NCI-H2107 treated with DMSO at 0.1 percent for 48 hours (cell line): Measurements from ENCODE around the gene CPO.

Source experiments
- DNase-seq: peaks from one replicate; lab custom pipeline; 2025; ENCODE audit not compliant: unreplicated experiment; lab: John Stamatoyannopoulos, UW

CPO gene

DNA sequence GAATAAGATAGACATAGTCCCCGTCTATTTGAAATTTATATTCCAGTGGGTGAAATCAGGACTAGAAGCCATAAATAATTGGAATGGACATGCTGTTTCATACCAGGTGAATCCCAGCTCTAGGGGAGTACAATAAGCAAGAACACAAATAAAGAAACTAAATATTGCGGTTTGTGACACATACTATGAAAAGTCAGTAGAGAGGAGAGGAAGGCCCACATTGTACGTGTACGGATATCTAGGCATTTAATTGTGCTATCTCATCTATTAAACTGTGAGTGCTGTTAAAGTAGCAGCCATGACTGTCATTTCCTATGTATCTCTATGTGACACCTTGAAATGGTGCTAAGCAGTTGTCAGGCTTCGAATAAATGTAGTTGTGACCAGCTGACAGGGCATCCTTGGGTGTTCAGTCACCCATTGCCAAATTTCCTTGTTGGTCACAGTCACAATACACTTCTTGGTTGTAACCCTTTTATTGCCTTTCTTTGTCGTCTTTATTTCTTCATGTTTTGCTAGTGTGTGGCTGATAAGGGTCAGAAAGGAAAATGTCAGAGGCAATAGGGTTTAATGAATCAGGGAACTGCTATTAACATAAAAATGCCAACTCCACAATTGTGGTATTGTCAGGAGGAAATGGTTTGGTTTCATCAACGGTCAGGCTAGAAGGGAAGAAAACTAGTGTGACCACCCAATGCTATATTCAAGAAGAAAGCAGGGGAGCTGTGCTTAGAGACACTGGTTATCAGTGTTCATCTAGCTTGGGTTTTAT lies 31.5 kb downstream of the CPO start:
- no peak for DNase-seq

DNA sequence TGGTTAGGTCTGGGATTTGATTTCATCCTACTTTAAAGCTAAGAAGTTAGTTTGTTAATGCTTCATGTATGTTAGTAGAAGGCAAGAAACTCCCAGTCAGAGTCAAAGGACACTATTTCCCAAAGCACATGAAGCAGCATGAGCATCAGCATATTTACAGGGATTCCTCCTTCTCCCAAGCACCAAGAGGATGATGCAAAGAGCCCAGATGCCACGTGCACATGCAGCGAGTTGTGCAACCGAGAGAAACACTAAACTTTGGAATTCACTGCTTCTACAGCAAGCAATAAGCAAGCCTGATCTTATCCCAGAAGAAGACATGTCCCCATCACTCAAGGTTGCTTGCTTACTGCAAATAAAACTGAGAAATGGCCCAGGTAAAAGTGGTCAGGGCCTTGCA lies 32.5 kb downstream of the CPO start:
- DNase-seq = no peak

DNA sequence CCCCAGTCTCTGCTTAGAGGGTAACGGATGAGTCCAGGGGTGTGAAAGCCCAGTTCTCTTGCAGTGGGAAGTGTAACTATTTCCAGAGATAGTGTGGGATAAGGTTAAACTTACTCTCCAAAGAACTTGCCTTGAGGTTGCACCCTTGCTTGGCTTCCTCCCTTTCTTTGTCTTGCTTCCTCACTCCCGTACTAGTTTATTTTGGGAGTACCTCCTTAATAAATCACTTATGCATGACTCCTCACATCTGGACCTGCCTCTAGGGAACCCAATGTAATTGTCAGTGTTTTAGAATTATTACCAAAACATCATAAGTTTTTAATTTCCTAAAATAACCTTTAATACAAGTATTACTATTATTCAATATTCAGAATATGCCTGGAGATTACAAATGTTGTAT lies 35.2 kb downstream of the CPO start:
- no peak for DNase-seq

DNA sequence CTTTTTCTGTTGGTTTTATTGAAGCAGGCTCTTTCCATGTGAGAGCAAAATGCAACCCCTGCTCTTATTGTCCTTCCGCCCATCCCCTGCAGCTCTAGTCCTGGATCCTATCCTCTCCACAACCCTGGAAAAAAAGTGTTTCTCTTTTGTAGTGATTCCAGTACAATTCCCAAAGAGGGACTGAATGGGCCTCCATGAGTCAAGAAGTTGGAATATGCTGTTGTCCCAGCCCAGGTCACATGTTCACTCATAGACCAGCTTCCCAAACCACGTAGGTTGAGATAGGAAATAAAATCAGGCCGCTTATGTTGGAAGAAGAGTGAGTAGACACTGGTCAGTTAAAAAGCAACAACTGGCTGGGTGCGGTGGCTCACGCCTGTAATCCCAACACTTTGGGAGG lies 39.4 kb downstream of the CPO start:
- DNase-seq = no peak

DNA sequence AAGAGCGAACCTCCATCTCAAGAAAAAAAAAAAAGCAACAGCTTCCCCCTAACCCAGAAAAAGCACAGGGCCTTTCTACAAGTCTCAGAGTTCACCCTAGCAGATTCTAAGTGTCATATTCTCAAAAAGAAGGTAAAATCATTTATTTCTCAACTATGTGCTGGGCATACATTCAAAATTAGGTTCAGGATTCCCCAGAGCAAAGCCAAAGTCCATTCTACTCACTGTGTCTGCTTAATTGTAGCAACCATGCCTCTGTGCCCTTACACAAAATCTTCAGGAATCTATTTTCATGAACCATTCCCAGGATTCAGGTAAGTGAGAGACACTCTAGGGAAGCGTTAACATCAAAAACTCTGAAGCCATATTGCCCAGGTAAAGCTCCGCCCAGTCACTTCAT lies 40.0 kb downstream of the CPO start:
- DNase-seq = no peak

DNA sequence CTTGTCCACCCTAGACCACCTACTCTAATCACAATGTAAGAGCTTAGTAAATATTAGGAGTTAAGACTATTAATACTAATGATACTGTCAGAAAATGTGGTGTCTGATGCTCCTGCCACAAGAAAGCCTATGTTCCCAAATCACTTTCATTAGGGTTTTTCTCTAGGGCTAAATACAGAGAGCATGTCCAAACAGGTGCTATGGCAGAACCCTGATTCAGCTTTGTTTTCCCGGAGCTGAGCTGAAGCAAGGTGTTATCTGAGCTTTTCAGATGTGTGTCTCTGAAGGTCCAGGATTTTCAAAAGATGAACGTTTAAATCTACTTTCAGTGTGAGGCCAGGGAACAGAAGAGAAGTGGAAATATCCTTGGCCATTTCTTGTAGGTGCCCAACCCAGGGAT lies 40.6 kb downstream of the CPO start:
- no peak for DNase-seq

DNA sequence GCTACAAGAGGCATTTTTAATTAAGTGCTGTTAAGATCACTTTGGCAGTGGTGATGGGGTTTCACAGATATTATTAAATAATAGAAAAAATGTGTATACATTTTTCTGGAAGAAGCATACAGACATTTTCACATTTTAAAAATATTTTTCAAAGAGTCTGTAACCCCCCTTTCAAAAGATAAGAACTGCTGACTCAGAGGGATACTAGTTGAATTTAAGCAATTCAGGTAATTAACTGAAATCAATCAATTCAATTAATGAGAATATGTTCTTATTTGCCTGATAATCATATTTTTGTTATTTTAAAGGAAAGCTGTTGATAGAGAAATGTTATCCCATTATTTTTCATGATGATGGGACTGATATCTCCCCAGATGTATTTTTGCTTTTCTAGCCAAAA lies 41.1 kb downstream of the CPO start:
- DNase-seq = no peak

DNA sequence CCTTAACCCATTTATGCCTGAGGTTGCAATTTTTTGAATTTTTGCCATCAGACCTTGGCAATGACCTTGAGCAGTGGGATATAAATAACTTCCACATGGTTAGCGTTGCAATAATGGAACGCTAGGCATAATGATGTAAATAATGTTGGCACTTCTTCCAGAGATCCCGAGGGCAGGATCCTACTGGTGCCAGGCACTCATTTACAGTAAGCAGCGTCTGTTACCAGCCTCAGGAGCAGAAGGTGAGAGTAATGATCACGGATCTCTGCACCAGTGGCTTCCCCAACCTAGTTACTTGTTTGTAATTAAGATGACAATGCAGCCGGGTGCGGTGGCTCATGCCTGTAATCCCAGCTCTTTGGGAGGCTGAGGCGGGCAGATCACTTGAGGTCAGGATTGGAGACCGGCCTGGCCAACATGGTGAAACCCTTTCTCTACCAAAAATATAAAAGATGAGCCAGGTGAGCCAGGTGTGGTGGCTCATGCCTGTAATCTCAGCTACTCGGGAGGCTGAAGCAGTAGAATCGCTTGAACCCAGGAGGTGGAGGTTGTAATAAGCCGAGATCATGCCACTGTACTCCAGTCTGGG lies 41.9 kb downstream of the CPO start:
- DNase-seq = no peak

DNA sequence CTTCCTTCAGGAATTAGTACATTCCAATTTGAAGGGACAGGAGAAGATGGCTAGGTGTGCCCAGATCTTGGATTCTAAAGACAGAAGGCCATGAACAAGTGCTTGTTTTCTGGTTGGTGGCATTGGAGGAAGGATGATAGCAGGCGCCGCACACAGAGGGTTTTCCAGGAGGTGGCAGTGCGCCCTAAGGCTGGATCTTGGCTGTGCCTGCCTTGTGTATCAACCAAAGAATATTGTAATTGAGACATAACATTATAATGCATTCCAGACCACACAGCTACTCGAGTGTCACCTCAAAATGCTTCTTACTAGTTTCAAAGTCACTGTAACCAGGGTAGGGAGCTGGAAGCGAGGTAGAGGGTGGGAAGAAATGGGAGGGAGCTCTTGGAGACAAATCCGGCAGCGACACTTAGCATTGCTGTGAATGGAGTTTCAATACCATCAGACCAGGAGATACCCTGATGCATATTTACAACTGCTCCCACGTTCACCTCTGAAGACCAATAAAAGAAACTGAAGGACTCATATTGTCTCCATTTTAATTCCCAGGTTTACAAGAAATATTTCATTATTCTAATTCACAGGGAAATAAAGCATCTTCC lies 42.5 kb downstream of the CPO start:
- peak; percentile 65 for DNase-seq

DNA sequence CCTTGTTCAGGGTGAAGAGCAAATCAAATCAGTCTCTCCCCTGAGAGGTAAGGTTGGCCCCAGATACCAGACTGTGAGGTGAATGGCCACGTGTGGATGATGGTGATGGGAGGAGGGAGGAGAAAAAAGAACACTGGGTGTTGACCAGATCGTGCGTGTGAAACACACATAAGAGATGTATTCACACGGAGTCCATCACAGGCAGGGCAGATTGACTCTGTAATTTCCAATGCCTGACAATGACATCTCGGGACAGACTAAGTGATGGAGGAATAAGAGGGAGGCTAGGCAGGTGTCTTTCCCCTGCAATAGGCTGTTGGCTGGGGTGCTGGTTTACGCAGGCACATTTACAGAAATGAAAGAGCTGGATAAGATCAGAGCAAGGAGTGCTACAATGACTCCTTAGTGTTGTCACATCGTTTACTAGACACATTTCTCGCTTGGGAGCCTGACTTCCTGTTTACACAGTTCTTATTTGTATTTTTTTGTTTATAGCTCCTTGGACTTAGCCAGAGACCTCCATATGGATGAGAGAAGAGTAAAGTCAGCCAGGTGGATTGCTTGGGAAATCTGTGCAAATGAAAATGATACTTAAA lies 43.1 kb downstream of the CPO start:
- DNase-seq = no peak

DNA sequence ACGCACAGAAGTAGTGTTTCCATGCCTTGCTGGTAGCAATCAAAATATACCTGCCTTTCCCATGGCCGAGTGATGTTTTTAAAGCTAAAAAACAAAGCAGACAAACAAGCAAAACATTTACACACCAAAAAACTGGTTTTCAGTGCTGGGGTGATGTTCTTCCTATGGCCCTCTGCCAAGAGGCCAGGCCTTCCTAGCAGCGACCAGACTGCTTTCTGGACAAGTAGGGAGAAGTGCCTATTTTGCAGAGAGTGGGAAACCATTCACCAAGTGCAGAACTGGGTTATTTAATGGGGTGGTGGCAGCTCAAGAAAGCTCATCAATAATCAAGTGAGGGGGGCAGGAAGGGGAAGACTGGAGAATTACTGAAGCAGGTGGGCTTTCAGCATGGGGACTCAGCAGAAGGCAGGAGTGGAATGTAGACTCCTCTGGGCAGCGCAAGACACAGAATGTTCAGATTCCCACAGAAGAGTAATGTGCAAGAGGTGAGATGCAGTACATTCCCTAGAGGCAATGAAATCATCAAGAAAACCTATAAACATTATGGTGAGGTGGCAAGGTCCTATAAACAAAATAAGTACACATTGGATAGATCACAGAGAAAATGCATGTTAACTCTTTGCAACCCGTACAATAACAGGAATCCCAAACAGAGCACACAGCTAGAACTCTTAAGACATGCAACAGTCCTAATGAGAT lies 44.0 kb downstream of the CPO start:
- DNase-seq = no peak

DNA sequence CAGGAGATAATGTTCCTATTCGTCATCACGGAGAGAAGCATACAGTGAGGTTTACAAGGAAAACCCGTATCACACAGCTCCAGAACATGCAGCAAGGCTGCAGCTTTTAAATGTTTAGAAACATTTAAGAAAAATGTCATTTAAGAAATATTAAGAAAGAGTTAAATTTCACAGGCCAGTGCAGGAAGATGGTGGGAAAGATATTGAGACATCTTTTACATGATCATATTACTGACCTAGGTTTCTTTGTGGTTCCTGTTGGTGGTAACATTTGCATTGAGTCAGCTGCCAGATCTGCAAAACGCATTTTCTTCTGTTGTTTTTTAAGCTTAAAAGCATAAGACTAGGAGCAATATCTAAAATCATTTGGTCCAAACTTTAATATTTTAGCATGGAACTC lies 44.9 kb downstream of the CPO start:
- DNase-seq = no peak

DNA sequence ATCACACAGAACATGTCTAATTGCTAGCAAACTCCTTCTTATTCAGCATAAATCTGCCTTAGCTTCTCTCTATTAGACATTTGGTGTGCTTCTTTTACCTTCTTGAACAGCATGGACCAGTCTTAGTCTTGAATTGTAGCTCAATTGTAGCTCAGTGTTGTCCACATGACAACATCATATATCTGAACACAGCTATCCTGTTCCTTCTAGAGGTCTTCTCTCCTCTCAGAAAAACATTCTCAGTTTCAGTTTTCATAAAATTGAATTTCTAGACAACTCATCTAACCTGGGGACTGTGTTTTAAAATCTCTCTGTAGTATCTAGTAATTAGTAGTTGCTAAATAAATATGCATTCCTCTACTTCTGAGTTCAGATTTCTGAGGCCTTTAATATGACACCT lies 47.6 kb downstream of the CPO start:
- DNase-seq = no peak

DNA sequence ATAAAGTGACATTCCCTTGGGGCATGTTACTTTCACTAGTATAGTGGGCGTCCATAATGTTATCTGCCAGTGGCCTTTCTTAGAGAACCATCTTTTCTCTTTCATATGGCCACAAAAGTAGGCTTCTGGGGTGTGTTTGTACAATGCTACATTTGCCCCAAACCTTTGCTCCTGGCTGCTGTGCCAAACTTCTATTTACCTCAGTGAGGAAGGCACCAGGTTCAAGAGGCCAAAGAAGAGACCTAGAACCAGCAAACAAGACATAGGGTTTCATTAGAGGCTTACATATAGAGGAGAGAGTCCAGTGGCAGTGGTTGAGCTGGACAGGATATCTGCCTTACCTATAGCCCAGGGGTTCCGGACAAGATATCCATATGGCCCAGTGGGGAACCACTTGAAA lies 48.5 kb downstream of the CPO start:
- no peak for DNase-seq

DNA sequence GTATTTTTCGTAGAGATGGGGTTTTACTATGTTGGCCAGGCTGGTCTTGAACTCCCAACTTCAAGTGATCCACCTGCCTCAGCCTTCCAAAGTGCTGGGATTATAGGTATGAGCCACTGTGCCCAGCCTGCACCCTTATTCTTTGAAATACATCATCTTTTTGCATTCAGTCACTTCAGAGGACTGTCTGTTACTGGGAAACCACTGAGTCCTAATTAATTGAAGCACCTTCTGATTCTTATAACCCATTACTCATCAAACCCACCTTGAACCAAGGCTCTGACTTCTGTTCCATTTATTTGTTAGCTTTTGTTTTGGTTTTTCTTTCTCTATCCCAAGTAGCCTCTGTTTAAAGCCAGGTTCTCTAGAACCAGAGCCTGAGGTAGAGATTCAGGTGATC lies 49.6 kb downstream of the CPO start:
- DNase-seq = no peak

DNA sequence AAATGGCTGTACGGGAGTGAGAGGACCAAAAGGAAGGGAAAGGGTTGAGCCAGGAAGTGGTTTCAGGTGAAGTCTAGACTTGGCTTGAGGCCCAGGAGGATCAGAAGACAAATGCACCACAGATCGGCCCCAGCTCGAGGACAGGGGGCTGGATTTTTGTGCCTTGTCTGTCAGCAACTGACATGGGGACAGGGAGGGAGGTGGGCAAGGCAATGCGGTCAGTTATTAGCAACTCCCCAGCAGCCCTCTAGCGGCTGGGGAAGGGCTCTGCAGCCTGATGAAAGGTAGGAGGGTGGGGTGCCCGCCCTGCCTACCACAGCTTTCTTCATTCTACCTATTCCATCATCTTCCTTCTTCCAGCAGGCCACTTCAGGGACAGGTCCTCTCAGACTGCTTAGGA lies 50.0 kb downstream of the CPO start:
- DNase-seq = peak; percentile 7

DNA sequence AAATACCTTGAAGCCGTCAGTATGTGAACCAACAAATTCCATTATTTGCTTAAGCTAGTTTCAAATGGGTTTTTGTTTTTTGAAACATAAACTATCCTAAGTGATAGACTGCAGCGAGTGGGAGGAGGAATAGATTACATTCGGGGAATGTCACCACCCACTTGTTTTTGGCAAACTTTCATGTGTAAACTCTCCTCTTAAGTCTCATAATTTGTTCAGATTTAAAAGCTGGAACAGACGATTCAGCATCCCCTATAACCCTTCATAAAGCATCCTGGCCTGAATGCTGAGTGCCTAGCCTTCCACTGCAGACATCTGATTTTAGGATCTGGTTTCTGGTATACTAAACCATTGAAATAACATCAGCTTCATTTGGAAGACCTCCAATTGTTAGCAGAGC lies 51.0 kb downstream of the CPO start:
- DNase-seq = no peak

DNA sequence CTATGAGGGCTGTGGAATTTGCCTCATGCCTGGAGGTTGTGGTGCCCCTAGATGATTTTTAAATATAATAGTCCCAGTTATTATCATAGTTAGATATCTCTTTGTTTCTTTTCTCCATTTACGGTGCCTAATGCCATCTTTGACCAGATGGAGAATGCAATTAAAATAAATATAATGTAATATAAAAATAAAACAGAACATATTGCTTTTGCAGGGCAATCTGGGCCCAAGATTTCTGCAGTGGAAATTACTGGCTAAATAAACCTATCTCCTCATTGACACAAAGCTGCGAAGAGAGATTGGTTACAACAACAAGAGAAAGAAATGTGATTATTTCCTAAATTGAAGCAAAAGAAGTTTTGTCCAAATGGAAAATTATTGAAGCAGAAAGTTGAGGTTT lies 51.8 kb downstream of the CPO start:
- no peak for DNase-seq

DNA sequence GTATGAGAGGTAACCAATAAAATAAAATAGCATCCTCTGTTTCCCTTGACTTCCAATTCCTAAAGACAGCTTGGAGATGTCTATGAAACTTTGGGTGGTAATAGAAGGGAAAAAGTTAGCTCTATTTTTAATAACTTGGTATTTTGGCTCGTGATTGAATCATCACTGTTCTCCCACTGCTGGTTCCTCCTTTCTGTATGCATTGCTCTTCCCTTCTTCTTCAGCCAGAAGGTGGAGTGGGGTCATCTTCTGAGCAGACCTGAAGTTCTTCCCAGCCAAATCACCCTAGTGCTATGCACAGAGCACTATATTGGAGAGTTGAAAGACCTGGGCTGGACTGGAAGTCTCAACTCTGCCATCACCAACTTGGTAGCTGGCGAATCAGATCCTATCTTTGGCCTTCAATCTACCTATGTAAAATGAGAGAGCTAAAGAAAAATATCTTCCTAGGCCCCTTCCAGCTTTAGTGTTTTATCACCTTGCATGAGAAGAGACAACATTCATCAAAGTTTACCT lies 54.1 kb downstream of the CPO start:
- DNase-seq = no peak

DNA sequence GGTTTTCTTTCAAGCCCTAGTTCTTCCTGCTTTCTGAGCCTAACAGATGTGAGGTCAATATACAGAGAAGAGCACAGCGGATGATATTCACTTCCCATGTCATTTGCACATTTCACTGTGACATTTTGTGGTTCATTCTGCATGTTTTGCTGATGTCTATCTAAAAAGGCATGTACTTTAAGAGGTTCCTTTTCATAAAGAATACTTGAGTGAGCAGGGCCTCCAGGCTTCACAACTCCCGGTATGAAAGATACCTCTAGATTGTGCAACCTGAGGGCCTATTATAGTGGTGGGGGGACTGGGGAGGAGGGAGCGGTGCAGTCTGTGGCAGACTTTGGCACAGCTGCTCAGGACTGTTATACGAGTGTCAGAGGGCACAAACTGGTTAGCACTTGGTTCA lies 54.6 kb downstream of the CPO start:
- DNase-seq = peak; percentile 41

DNA sequence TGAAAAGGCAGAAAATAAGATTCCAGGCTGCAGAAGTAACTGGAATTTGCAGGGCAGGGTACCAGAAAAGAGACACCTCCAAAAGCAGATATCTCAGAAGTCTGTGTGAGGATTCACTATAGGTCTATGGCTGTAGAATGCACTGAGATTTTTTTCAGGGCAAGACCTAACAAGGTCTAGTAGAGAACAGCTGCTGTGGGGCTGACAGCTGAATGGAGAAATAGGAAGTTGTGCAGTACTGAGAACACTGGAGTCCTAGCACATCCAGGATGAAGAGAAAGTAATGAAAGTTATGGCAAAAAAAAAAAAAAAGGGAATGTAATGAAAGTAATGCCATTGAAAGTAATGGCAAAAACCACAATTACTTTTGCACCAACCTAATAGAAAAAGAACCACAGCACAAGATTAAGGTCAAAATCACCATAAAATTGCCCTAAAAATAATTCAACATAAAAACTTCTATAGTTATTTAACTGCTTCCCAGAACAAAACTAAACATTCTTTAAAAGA lies 57.3 kb downstream of the CPO start:
- no peak for DNase-seq
